HFFc6 (cell line): Measurements from ENCODE around the gene SLC4A8. TPM values are rescaled to one million over a fixed set of nuclear protein-coding genes. Genes with fewer than 3 reads are reported as not detected.

Experiments used
- DNase-seq: peaks from one replicate; pipeline ENCODE4 v3.0.0-alpha.2; 2018
- H3K27ac Mint-ChIP-seq: 2 replicates; pipeline ENCODE4 v1.8.0; 2020; ENCODE audit warnings: mild to moderate bottlenecking, mixed read lengths
- H3K27me3 Mint-ChIP-seq: 2 replicates; pipeline ENCODE4 v1.8.0; 2021; ENCODE audit warnings: mild to moderate bottlenecking, moderate library complexity, mixed read lengths; ENCODE audit not compliant: insufficient read depth
- H3K36me3 Mint-ChIP-seq: 2 replicates; pipeline ENCODE4 v1.8.0; 2021; ENCODE audit warnings: low read depth, mixed read lengths
- H3K4me1 Mint-ChIP-seq: 2 replicates; pipeline ENCODE4 v1.8.0; 2020; ENCODE audit warnings: low read depth, mixed read lengths
- H3K4me3 Mint-ChIP-seq: 2 replicates; pipeline ENCODE4 v1.8.0; 2020; ENCODE audit warnings: mild to moderate bottlenecking, moderate library complexity, mixed read lengths
- H3K9me3 Mint-ChIP-seq: 2 replicates; pipeline ENCODE4 v1.8.0; 2020; ENCODE audit warnings: mild to moderate bottlenecking, mixed read lengths
- CTCF ChIP-seq: fragments of 200-600 bp; sonication (generic); IDR thresholded peaks from 2 replicates; pipeline ENCODE4 v1.5.0; 2021; ENCODE audit warnings: antibody characterized with exemption, mild to moderate bottlenecking
- total RNA-seq, 6 experiments: library from RNA; stranded (reverse); fragmentation: NEBNext Ultra II Directional; extraction: Animal tissue kit (Norgen Biotek cat#: 25700); gene quantifications; 2 replicates in 1 of 6; 3 replicates in 5 of 6; pipeline ENCODE4 v1.2.3, GENCODE V29; 2021

Gene SLC4A8
- total RNA-seq, 6 experiments from 2014 or later, result 10.2 to 21.9 (median 14.4) TPM

GRCh38 chr12:51522696-51523095, 98.1 kb downstream of the SLC4A8 start:
- H3K27ac Mint-ChIP-seq, result no peak overlapping the region
- H3K9me3 Mint-ChIP-seq, result no peaks in the 10 kb centered on the region
- H3K27me3 Mint-ChIP-seq, result peaks cover 3% of the 10 kb centered on the region
- peaks cover 13% of the 10 kb centered on the region for H3K4me1 Mint-ChIP-seq
- no peak for TF ChIP-seq CTCF
- no peaks in the 10 kb centered on the region for H3K36me3 Mint-ChIP-seq
- no peak overlapping the region for H3K4me3 Mint-ChIP-seq
- DNase-seq, result no peak

- DNase-seq, result no peak
These were observed 99.8 kb downstream of the SLC4A8 start for GRCh38 chr12:51524386-51524901.

GRCh38 chr12:51525518-51525917, 100.9 kb downstream of the SLC4A8 start:
- DNase-seq, result no peak
- Mint-ChIP-seq H3K27me3 (peaks cover 1% of the 10 kb centered on the region), H3K9me3 (no peaks in the 10 kb centered on the region), H3K36me3 (no peaks in the 10 kb centered on the region), H3K4me1 (peaks cover 24% of the 10 kb centered on the region), H3K27ac (no peak overlapping the region), H3K4me3 (no peak overlapping the region)
- no peak for TF ChIP-seq CTCF

More at GRCh38 chr12:51524386-51524901, 99.8 kb downstream of the SLC4A8 start:
- Mint-ChIP-seq H3K4me3 (no peak overlapping the region), H3K27ac (no peak overlapping the region), H3K9me3 (no peaks in the 10 kb centered on the region), H3K27me3 (peaks cover 3% of the 10 kb centered on the region), H3K36me3 (no peaks in the 10 kb centered on the region), H3K4me1 (peaks cover 15% of the 10 kb centered on the region)
- no peak for TF ChIP-seq CTCF

- no peaks in the 10 kb centered on the region for H3K36me3 Mint-ChIP-seq
- TF ChIP-seq CTCF, result no peak
- H3K4me3 Mint-ChIP-seq, result no peak overlapping the region
- no peak for DNase-seq
- H3K27me3 Mint-ChIP-seq, result peaks cover 1% of the 10 kb centered on the region; the same call in 1 of the 2 replicates
- no peak overlapping the region for H3K27ac Mint-ChIP-seq
- no peaks in the 10 kb centered on the region for H3K9me3 Mint-ChIP-seq
- H3K4me1 Mint-ChIP-seq, result peaks cover 41% of the 10 kb centered on the region
These were observed 103.3 kb downstream of the SLC4A8 start for GRCh38 chr12:51527966-51528365.

- Mint-ChIP-seq H3K27me3 (peaks cover 1% of the 10 kb centered on the region; the same call in 1 of the 2 replicates), H3K9me3 (no peaks in the 10 kb centered on the region), H3K27ac (no peak overlapping the region), H3K4me1 (peaks cover 52% of the 10 kb centered on the region), H3K4me3 (no peak overlapping the region), H3K36me3 (no peaks in the 10 kb centered on the region)
- no peak for TF ChIP-seq CTCF
- peak; percentile 15 for DNase-seq
These were observed 104.4 kb downstream of the SLC4A8 start for GRCh38 chr12:51528852-51529650.
